ENCODE results near the gene XDH.

The XDH gene

GRCh38 chr2:31430439-31431165 is 16.1 kb upstream of the XDH start:
- no peak for TF ChIP-seq EZH2phosphoT487 (IDR thresholded peaks at IDR 0.05; ENCODE audit: borderline replicate concordance, low read length)
- TF ChIP-seq CTCF (IDR thresholded peaks at IDR 0.05; ENCODE audit: low read depth, low read length, poor library complexity, severe bottlenecking), result no peak
- H3F3A ChIP-seq (ENCODE audit: control insufficient read depth, insufficient read depth), result no peaks in the 10 kb centered on the region
- H3K36me3 ChIP-seq (ENCODE audit: control insufficient read depth, low read length), result no peaks in the 10 kb centered on the region
- no peaks in the 10 kb centered on the region; the same call in 1 of the 2 replicates for H3K27me3 ChIP-seq (ENCODE audit: control insufficient read depth, low read length)
- no peak overlapping the region for H3K4me2 ChIP-seq (ENCODE audit: low read length)
- H3K9me3 ChIP-seq (ENCODE audit: control insufficient read depth, insufficient read depth, low read length), result no peaks in the 10 kb centered on the region
- no peaks in the 10 kb centered on the region for H3K79me2 ChIP-seq (ENCODE audit: control insufficient read depth, low read length)
- no peaks in the 10 kb centered on the region for H3K4me1 ChIP-seq (ENCODE audit: control insufficient read depth, low read length)
- no peak overlapping the region for H3K4me3 ChIP-seq (ENCODE audit: low read length)
- H3K9me2 ChIP-seq (replicated peaks; ENCODE audit: control insufficient read depth, low read length), result no peaks in the 10 kb centered on the region
- H3K27ac ChIP-seq (ENCODE audit: low read depth, low read length), result no peak overlapping the region
- no peaks in the 10 kb centered on the region for H4K20me1 ChIP-seq (ENCODE audit: control insufficient read depth, insufficient read depth, low read depth, low read length)

GRCh38 chr2:31429759-31430438 is 15.4 kb upstream of the XDH start:
- TF ChIP-seq CTCF (IDR thresholded peaks at IDR 0.05; ENCODE audit: low read depth, low read length, poor library complexity, severe bottlenecking) (no peak), EZH2phosphoT487 (IDR thresholded peaks at IDR 0.05; ENCODE audit: borderline replicate concordance, low read length) (no peak)
- Histone ChIP-seq H3K4me2 (ENCODE audit: low read length) (no peak overlapping the region), H4K20me1 (ENCODE audit: control insufficient read depth, insufficient read depth, low read depth, low read length) (no peaks in the 10 kb centered on the region), H3K9me2 (replicated peaks; ENCODE audit: control insufficient read depth, low read length) (no peaks in the 10 kb centered on the region), H3K4me1 (ENCODE audit: control insufficient read depth, low read length) (no peaks in the 10 kb centered on the region), H3K9me3 (ENCODE audit: control insufficient read depth, insufficient read depth, low read length) (no peaks in the 10 kb centered on the region), H3K4me3 (ENCODE audit: low read length) (no peak overlapping the region), H3K27ac (ENCODE audit: low read depth, low read length) (no peak overlapping the region), H3K79me2 (ENCODE audit: control insufficient read depth, low read length) (no peaks in the 10 kb centered on the region), H3K36me3 (ENCODE audit: control insufficient read depth, low read length) (no peaks in the 10 kb centered on the region), H3K27me3 (ENCODE audit: control insufficient read depth, low read length) (no peaks in the 10 kb centered on the region), H3F3A (ENCODE audit: control insufficient read depth, insufficient read depth) (no peaks in the 10 kb centered on the region)

GRCh38 chr2:31429040-31429439 is 14.5 kb upstream of the XDH start:
- no peaks in the 10 kb centered on the region for H4K20me1 ChIP-seq (ENCODE audit: control insufficient read depth, insufficient read depth, low read depth, low read length)
- no peaks in the 10 kb centered on the region for H3K9me3 ChIP-seq (ENCODE audit: control insufficient read depth, insufficient read depth, low read length)
- no peaks in the 10 kb centered on the region for H3F3A ChIP-seq (ENCODE audit: control insufficient read depth, insufficient read depth)
- H3K36me3 ChIP-seq (ENCODE audit: control insufficient read depth, low read length), result no peaks in the 10 kb centered on the region
- no peaks in the 10 kb centered on the region for H3K27me3 ChIP-seq (ENCODE audit: control insufficient read depth, low read length)
- no peaks in the 10 kb centered on the region for H3K9me2 ChIP-seq (replicated peaks; ENCODE audit: control insufficient read depth, low read length)
- H3K4me1 ChIP-seq (ENCODE audit: control insufficient read depth, low read length), result no peaks in the 10 kb centered on the region
- no peaks in the 10 kb centered on the region for H3K79me2 ChIP-seq (ENCODE audit: control insufficient read depth, low read length)
- H3K4me2 ChIP-seq (ENCODE audit: low read length), result no peak overlapping the region
- H3K27ac ChIP-seq (ENCODE audit: low read depth, low read length), result no peak overlapping the region
- no peak for TF ChIP-seq CTCF (IDR thresholded peaks at IDR 0.05; ENCODE audit: low read depth, low read length, poor library complexity, severe bottlenecking)
- TF ChIP-seq EZH2phosphoT487 (IDR thresholded peaks at IDR 0.05; ENCODE audit: borderline replicate concordance, low read length), result no peak
- H3K4me3 ChIP-seq (ENCODE audit: low read length), result no peak overlapping the region

Data from DOHH2 (cell line).